Measurements from ENCODE around the gene HTR6.

DNA sequence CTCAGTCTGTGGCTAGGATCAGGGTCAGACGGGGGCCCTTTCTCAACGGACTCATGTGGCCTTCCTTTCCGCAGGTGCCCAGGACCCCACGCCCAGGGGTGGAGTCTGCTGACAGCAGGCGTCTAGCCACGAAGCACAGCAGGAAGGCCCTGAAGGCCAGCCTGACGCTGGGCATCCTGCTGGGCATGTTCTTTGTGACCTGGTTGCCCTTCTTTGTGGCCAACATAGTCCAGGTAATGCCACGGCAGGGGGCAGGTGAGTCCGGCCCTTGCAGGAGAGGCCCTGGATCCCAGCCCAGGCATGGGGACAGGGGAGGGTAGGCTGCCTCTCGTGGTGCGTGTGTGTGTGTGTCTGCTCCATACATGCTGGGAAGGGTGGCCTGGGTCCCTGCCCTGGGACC is 13.8 kb downstream of the HTR6 start:
- TF ChIP-seq, protein P1, sequence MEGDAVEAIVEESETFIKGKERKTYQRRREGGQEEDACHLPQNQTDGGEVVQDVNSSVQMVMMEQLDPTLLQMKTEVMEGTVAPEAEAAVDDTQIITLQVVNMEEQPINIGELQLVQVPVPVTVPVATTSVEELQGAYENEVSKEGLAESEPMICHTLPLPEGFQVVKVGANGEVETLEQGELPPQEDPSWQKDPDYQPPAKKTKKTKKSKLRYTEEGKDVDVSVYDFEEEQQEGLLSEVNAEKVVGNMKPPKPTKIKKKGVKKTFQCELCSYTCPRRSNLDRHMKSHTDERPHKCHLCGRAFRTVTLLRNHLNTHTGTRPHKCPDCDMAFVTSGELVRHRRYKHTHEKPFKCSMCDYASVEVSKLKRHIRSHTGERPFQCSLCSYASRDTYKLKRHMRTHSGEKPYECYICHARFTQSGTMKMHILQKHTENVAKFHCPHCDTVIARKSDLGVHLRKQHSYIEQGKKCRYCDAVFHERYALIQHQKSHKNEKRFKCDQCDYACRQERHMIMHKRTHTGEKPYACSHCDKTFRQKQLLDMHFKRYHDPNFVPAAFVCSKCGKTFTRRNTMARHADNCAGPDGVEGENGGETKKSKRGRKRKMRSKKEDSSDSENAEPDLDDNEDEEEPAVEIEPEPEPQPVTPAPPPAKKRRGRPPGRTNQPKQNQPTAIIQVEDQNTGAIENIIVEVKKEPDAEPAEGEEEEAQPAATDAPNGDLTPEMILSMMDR (IDR thresholded peaks at IDR 0.05): no peak
- TF ChIP-seq POLR2A (IDR thresholded peaks at IDR 0.05): no peak

All from uterus (tissue), 2 donors.